ENCODE data around the gene C16orf96.
A peak's percentile ranks its signal among the peaks of the same experiment; 100 is the strongest.
"Not testable (repeated sequence)": the region's sequence is repeated elsewhere in the genome, so short reads cannot be mapped to it uniquely, and the experiment has no call there.

The C16orf96 gene

DNA sequence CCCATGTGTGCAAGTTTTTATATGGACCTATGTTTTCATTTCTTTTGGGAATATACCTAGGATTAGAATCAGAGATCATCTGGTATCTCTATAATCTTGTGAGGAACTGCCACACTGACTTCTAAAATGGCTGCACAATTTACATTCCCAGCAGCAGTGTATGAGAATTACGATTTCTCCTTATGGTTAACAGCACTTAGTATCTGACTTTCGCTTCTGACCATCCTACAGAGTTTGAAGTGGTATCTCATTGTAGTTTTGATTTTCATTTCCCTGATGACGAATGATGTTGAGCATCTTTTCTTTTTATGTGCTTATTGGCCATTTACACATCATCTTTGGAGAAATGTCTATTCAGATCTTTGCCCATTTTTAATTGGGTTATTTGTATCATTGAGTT is 10.0 kb downstream of the C16orf96 start:
- no peak for DNase-seq

DNA sequence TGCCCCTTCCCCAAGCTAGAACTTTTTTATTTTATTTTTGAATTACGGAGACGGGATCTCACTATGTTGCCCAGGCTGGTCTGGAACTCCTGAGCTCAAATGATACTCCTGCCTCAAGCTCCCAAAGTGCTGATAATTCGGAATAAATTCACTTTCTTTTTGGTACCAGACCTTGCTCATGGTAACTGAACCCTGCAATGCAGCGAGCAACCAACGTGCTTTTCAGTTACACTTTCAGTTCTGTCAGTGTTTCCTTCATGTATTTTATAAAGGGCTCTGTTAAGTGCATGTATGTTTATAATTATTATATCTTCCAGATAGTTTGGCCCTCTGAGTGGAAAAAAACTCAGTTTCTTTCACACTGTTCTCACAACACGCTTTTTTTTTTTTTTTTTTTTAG is 13.9 kb downstream of the C16orf96 start:
- no peak for DNase-seq

DNA sequence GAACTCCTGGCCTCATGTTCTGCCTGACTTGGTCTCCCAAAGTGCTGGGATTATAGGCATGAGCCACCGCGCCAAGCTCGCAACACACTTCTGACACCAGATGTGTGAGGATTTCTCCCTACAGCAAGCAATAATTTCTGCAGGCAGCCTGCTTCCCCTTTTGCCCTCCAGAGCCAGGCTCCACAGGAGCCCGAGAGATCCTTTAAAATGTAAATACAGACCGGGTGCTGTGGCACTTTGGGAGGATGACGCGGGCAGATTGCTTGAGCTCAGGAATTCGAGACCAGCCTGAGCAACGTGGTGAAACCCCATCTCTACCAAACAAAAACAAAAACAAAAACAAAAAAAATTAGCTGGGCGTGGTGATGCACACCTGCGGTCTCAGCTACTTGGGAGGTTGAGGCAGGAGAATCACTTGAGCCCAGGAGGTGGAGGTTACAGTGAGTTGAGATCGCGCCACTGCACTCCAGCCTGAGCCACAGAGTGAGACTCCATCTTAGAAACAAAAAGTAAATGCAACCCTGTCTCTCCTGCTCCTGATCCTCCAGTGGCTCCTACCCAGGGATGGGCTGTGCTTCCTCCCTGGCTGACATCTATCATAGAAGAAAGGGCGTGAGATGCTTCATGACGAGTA is 14.7 kb downstream of the C16orf96 start:
- no peak for DNase-seq

DNA sequence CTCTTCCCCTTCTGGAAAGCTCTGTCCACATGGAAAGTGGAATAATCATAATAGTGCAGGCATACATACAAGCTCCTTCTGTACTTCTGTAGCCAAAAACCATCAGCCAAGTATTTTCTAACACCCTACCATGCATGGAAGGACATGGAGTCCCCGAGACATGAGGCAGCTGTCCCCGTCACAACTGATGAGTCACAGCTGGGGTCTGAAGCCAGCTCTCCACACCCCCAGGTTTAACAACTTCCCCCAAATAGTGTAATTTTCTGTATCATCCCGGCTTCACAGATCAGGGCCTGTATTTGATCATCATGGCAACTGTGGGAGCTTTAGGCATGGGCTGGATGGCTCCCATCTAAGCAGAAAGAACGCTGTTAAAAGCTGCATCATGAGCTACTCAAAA is 16.6 kb downstream of the C16orf96 start:
- no peak for DNase-seq

DNA sequence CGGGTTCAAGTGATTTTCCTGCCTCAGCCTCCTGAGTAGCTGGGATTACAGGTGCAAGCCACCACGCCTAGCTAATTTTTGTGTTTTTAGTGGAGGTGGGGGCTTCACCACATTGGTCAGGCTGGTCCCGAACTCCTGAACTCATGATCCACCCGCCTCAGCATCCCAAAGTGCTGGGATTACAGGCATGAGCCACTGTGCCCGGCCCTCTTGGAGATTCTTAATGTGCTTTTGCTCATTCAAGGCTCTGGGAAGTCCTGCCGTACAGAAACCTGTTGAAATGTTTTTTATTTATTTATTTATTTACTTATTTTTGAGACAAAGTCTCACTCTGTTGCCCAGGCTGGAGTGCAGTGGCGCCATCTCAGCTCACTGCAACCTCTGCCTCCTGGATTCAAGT is 17.8 kb downstream of the C16orf96 start:
- not testable (repeated sequence) for DNase-seq

DNA sequence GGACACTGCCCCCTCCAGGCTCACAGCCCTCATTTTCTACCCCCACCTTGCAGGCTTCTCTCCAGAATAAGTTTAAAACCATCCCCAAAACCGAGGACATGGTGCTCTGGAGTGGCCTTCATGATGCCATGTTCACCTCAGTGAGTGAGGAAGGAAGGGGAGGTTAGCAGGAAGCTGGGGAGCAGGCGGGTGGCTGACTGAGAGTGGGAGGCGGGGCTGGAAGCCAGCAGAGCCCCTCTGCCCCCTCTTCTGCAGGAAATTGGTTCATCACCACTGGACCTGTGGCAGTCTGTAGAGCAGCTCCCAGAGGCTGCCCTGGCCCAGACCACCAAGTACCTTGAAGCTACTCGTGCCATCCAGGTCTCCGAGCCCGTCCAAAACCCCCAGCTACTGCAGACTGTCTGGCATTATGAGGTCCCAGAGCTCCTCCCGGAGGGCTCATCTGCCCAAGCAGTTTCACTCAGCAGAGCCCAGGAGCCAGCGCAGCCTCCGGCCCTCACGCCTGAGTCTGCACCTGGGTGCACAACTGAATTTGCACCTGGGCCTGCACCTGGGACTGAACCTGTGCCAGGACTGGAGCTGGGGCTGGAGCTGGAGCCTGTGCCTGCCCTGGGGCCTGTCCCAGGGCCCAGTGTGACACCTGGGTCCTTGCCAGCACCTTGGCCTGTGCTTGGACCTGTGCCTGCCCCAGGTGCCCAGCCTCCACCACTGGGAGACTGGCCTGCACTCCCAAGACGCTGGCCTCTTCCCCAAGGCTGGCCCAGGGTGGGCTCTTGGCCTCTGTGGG is 19.0 kb downstream of the C16orf96 start:
- DNase-seq: no peak

DNA sequence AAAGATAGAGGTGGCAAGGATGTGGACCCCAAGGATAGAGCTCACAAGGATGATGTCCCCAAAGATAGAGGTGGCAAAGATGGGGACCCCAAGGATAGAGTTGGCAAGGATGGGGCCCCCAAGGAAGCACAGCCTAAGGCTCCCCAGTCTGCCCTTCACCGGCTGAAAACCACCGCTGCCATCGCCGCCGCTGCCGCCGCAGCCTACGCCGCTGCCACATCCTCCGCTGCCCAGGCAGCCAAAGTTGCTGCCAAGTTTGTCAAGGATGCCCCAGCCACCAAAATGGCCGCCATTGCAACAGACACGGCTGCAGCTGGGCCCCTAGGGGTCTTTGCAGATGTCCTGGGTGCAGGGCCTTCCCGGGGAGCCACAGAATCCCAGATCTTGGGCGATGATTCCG is 19.9 kb downstream of the C16orf96 start:
- no peak for DNase-seq

DNA sequence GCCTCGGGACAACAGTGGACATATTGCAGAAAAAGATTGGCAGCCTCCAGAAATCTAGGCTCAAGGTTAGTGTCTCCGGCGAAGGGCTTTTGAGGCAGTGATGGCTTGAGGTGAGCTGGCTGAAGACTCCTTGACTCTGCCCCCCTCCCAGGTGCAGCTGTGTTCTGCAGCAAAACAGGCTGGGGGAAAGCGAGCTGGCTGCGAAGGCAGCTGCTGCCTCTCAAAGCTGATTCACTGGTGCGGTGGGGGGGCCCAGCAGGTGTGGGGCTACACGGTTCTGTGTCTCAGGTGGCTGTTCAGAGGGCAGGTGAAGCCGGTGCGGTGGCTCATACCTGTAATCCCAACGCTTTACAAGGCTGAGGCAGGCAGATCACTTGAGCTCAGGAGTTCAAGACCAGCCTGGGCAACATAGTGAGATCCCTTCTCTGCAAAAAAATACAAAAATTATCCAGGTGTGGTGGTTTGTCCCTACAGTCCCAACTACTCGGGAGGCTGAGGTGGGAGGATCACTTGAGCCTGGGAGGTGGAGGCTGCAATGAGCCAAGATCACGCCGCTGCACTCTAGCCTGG is 22.9 kb downstream of the C16orf96 start:
- DNase-seq: no peak

DNA sequence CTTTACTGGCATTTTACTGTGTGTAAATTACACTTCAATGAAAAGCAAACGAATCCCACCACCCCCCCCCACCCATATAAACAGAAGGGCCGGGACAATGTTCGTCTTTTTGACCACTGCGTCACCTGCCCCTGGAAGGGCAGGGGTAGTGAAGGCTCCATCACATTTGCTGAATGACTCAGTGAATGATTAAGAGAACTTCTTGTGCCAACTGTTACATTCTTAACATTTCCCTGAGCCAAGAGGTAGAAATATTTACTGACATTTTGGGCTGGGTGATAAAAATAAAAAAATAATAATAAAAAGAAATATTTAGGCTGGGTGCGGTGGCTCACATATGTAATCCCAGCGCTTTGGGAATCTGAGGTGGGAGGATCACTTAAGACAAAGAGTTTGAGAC is 24.1 kb downstream of the C16orf96 start:
- no peak for DNase-seq

DNA sequence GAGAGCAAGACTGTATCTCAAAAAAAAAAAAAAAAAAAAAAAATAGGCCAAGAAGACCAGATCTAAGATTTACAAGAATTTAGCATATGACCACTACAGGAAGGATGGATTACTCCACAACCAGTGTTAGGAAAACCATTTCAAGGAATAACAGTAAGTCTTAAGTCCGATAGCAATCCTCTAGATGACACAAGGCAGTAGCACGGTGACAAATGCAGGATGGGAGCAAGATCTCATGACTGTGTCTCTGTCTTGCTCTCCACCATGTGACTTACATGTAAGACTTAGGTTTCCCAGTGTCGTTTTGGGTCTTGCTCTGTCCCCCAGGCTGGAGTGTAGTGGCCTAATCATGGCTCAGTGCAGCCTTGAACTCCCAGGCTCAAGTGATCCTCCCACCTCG is 27.8 kb downstream of the C16orf96 start:
- no peak for DNase-seq

DNA sequence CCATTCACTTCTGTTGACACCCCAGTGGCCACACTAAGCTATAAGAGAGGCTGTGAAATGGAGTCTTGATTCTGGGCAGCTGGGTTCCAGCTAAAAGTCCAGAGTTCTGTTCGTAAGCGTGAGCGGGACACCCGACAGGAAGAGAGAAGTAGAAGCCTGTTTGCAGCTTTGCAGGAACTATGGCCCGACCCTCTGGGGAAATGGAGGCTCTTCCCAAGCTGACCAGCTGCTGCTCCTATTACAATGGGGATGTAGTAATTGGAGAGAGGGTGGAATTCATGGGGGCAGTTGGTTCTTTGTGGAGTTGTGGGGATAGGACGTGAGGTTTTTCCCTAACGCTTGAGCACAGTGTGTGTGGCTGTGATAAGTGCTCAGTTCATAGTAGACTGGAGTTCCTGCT is 30.2 kb downstream of the C16orf96 start:
- no peak for DNase-seq

DNA sequence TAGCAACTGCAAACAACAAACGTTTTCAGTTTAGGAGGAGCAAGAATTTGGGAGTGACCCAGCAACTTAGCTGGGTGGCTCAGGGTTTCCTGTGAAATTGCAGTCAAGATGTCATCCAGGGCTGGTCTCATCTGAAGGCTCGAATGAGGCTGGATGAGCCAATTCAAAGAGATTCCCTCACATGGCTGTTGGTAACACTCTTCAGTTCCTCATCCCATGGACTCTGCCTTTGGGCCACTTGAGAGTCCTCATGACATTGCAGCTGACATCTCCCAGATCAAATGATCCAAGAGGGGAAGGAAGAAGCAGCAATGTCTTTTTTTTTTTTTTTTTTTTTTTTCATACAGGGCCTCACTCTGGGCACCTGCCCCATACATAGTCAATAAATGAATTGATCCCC is 32.2 kb downstream of the C16orf96 start:
- DNase-seq: no peak

DNA sequence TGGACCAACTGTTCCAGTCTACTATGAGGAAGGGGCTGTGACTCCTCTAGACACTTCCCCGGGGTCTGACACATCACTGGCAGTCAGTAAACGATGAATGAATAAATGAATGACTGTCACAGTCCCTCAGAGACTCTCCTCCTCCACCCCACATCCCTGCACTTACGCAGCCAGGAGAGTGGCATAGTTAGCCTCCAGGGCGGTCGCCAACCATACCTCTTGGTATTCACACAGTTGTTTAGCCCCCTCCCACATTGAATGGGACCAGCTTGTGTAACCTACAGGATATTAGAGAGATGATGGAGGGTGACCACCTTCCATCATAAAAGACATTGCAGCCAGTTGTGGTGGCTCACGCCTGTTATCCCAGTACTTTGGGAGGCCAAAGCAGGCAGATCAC is 32.8 kb downstream of the C16orf96 start:
- DNase-seq: no peak

DNA sequence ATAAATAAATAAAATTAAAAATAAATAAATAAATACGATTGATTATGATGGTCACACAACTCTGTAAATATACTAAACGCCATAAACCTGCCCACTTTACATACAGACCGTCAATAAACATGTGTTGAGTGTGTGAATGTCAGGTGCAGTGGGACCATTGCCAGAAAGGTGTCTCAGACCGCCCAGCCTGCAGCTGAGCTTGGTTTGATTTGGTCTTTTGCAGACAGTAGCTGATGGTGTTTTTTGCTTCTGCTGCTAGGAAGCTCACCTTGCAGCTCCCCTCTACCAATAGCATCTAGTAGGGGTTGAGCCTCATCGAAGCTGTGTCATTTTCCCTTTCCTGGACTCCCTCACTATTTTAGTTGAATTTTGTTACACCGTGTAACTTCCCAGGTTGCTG is 35.1 kb downstream of the C16orf96 start:
- no peak for DNase-seq

DNA sequence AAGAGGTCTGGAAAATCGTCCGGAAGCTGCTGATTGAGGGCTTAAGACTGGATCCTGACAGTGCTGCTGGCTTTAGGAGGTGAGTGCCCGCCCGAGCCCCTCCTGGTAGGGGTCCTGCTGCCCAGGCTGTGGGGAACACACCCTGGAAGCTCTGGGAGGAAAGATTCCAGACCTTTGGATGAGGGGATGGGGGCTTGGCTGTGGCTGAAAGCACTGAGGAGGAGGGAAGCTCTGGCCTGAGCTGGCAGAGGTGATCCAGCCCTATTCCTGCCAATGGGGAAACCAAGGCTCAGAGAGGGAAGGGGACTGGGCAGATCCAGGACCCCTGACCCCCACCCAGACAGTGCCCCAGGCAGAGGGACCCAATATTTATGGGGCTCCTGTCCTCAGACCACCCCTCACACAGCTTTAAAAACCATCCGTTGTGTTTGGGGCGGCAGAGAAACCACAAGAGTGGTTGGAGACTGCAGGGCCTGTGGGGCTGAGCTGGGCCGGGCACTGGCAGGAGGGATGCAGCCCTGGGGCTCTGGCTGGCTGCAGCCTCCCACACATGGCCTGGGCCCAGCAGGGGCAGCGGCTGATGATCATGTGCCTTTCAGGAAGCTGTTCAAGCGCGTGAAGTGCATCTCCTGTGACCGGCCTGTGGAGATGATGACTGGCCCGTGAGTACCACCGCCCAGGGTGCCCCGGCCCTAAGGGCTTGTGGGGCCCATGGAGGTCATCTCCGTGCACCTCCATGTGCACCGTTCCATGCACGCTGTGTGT is 35.7 kb downstream of the C16orf96 start:
- no peak for DNase-seq

DNA sequence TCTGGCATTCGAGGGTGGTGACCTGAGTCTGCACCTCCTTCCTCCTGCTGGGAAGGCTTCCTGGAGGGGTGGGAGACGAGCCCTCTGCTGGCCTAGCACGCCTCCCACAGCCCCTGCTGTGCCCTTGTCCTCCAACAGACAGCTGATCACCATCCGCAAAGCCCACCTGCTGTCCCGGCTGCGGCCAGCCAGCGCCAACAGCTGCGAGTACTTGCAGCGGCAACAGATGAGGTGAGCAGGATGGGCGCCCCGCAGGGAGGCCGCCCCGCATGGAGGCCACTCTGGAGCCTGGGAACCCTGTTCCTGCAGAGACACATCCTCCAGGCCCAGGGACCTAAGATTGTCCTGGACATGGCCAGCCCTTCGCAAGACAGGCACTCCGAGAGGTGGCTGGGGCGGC is 36.9 kb downstream of the C16orf96 start:
- DNase-seq: no peak

DNA sequence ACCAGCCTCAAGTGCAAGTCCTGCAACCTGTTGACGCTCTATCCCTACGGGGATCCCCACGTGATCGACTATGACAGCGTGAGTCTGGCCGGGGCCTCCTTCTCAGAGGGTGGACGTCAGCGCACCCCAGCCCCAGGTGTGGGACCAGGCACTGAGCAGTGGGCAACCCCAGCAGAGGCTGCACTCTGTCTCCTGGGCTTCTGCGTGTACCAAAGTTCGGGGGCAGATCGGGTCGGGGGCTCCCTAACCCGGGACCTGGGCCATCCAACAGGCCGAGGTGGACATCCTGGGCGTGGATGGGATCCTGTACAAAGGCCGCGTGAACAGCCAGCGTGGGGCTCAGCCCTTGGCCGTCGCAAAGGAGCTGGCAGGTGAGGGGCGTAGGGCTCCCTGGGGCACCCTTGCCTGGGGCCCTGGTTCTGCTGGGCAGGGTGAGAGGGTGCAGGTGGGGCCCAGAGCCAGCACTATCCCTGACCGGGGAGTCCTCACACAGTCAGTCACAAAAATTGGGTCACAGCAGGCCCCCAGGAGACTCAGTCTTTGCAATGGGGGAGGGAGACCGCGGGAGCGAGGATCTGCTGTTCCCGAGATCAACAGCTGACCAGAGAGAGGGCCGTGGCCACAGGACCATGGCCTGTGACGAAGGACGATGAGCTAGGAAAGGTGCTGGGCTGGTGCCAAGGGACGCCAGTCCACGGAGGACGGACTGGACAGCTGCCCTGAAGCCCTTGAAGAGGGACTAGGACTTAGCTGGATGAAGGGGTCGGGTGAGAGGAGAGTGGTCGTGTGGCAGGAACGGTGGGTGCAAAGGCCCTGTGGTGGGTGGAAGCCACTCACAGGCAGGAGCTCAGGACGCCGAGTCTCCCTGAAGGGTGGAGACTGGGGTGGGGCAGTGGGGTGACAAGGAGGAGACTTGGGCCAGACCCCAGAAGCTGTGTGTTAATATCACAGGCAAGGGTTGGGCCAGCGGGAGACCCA is 38.6 kb downstream of the C16orf96 start:
- no peak for DNase-seq

DNA sequence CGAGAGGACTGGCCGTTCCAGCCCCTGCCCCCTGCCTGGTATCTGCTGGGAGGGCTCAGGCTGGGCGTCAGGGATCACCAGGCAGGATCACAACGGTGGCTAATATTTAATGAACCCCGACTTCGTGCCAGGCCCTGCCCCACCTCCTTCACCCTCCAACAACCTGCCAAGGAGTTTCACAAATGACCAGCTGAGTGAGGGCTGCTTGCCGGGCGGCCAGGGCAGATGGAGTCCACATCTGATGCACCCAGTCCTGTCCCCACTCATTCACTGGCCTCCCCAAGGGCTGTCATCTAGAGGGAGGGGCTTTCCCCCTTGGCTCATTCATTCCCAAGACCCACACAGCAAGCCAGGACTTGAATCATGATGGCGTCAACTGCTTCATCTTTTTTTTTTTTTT is 41.0 kb downstream of the C16orf96 start:
- no peak for DNase-seq

DNA sequence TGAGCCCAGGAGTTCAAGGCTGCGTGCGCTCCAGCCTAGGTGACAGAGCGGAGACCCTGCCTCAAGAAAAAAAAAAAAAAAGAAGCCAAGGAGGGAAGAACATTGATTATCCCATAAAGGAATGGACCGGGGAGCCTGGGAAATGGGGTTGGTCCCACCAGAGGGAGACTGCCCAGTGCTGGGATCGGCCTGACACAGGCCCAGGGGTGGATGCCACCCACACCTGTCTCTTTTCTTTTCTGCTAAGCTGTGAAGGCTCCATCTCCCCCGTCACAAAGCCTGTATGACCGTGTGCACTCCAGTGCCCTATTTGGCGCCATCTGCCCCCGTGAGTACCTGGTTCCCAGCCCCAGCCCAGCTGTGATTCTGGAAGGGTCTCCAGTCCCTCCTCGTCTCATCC is 42.9 kb downstream of the C16orf96 start:
- DNase-seq: no peak

DNA sequence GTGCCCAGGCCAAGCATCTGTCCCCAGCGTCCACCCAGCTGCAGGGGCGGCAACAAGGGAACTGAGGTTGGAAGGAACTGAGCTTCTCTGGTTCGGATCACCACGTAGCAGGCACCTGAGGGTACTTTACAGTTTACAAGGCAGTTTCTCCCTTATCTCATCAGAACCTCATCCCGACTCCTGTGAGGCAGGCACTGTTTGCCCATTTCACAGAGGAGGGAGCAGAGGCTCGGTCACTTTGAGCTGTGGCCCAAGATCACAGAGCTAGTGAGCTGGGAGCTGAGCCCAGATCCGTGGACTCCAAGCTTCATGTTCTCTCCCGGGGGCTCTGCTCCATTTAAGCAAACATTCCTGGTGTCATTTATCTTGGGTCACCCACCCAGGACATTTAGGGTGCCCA is 43.4 kb downstream of the C16orf96 start:
- no peak for DNase-seq

DNA sequence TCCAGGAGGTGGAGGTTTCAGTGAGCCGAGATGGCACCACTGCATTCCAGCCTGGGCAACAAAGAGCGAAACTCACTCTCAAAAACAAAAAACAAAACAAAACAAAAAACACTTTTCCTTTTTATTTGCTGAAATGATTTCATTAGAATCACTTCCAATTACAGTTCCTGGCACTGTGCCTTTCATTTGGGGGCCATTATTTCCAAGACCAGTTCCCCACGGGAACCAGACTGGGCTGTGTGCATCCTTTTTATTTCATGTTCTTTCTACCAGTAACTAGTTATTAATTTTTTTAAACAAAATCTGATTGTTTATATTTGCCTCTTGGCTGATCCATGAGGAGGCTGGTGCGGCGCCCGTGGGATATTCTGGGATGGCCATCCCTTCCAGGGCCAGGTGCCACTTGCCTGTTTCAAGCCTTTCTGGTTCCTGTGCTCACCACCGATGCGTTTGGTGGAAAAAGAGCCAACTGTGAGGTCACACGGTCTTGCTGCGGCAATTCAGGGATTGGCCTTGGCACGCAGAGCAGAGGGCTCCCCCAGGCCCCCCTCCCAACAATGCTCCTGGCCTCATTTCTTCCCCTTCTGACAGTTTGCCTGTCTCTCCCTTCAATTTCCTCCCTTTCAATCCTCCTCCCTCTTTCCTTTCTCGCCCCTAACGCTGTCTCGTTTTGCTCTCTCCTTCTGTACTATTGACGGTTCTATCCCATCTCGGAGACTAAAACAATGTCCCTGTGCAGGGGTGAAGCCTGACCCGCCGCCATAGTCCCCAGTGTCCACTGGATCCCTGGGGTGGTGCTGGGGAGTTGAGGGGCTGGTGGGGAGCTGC is 45.1 kb downstream of the C16orf96 start:
- DNase-seq: peak in 1 of 2 experiments; percentile 71

DNA sequence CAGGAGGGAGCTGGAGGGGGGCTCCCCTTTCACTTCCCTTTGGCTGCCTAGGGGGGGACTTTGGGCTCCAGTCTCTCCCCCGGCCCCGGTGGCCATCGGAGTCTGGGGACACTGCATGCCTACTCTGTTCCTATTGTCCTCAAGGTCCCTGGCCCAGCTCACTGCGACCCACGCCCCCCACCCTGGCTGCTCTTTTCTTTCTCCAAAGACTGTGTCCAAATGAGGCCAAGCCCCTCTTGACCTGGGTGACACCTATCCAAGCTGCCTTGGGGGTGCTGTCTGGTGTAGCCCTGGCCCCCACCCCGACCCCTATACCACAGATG is 45.7 kb downstream of the C16orf96 start:
- no peak for DNase-seq
